Skeletal muscle tissue (tissue), 4 donors: ENCODE measurements around the gene RNF175. TPM values are rescaled to one million over a fixed set of nuclear protein-coding genes. Genes with fewer than 3 reads are reported as not detected.
A peak's percentile ranks its signal among the peaks of the same experiment; 100 is the strongest.

ENCODE experiments used
- H3K27ac ChIP-seq: one replicate; pipeline ENCODE4 v1.7.0; 2013; ENCODE audit warnings: mild to moderate bottlenecking, low read depth, low read length, inconsistent platforms
- H3K27me3 ChIP-seq, 3 donors: one replicate each; pipeline ENCODE4 v1.7.0; 2013; ENCODE audit warnings: low read length in 3 of 3; ENCODE audit not compliant: control insufficient read depth in 3 of 3, insufficient read depth in 3 of 3
- H3K36me3 ChIP-seq, 3 donors: one replicate each; pipeline ENCODE4 v1.7.0; 2013; ENCODE audit warnings: low read length in 3 of 3; ENCODE audit not compliant: control insufficient read depth in 3 of 3, insufficient read depth in 3 of 3
- H3K4me1 ChIP-seq, 3 donors: one replicate each; pipeline ENCODE4 v1.7.0; 2013; ENCODE audit warnings: low read length in 3 of 3, mild to moderate bottlenecking in 3 of 3; ENCODE audit not compliant: control insufficient read depth in 3 of 3, insufficient read depth in 3 of 3
- H3K4me3 ChIP-seq, 3 donors: one replicate each; pipeline ENCODE4 v1.7.0; 2013; ENCODE audit warnings: low read length in 3 of 3
- H3K9ac ChIP-seq, 3 donors: one replicate each; pipeline ENCODE4 v1.7.0; 2013; ENCODE audit warnings: low read length in 3 of 3, mild to moderate bottlenecking in 3 of 3, moderate library complexity in 2 of 3, low read depth in 1 of 3
- H3K9me3 ChIP-seq, 3 donors: one replicate each; pipeline ENCODE4 v1.7.0; 2013; ENCODE audit warnings: low read length in 3 of 3; ENCODE audit not compliant: control insufficient read depth in 3 of 3
- total RNA-seq: library from RNA; depleted of rRNA; stranded (reverse); fragments of >200 nt; gene quantifications from one replicate; pipeline ENCODE4 v1.2.3, GENCODE V29; 2014
- donor health status: Osteomylitis.

RNF175 gene
- total RNA-seq, 1 donor from 2014 or later = not detected

DNA sequence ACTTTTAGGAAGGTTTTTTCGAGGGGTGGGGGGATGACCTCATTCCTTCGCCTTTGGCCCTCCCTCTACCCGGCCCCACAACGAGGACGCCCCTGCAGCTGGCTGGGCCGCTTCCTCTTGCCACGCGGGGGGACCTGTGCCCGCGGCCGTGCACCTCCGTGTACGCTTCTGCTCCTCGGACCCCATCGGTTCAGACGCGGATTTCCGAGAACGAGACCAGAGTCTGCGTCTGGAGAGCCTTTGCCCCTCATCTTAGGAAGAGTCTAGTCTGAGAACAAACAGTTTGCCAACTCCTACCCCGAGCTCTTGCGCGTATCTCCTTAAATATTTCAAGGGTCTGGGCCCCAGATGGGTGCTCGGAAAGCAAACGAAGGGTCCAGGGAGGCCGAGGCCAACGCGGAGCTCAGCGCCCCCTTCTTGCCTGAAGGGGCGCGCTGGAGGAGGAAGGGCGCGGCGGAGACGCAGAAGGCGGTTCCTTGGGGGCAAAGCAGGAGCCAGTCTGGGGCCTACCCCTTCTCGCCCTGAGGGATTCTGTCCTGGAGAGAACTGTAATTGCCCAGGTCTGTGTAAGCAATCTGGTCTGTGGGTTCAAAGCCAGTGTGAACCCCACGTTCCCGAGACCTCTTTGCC lies 32.9 kb upstream of the RNF175 start:
- H3K4me3 ChIP-seq = peak overlapping the region in 2 of 3 donors; percentile 43 to 64
- no peak overlapping the region for H3K27ac ChIP-seq
- H3K9ac ChIP-seq = no peak overlapping the region
- no peaks in the 10 kb centered on the region for H3K36me3 ChIP-seq
- H3K4me1 ChIP-seq = peaks cover 11 to 24% (median 23%) of the 10 kb centered on the region in 3 donors
- peaks cover 54 to 62% (median 57%) of the 10 kb centered on the region in 3 donors for H3K27me3 ChIP-seq
- no peaks in the 10 kb centered on the region for H3K9me3 ChIP-seq

GRCh38 chr4:153791746-153792617 lies 32.2 kb upstream of the RNF175 start:
- H3K9ac ChIP-seq = no peak overlapping the region
- H3K9me3 ChIP-seq = no peaks in the 10 kb centered on the region
- H3K27ac ChIP-seq = no peak overlapping the region
- no peaks in the 10 kb centered on the region for H3K36me3 ChIP-seq
- H3K4me1 ChIP-seq = peaks cover 11 to 24% (median 23%) of the 10 kb centered on the region in 3 donors
- H3K4me3 ChIP-seq = peak overlapping the region; percentile 43 to 64 (median 54)
- peaks cover 57 to 63% (median 62%) of the 10 kb centered on the region in 3 donors for H3K27me3 ChIP-seq

- H3K9me3 ChIP-seq = no peaks in the 10 kb centered on the region
- peaks cover 62 to 70% (median 66%) of the 10 kb centered on the region in 3 donors for H3K27me3 ChIP-seq
- no peak overlapping the region for H3K9ac ChIP-seq
- no peak overlapping the region for H3K27ac ChIP-seq
- peaks cover 11 to 24% (median 23%) of the 10 kb centered on the region in 3 donors for H3K4me1 ChIP-seq
- H3K36me3 ChIP-seq = no peaks in the 10 kb centered on the region
- H3K4me3 ChIP-seq = peak overlapping the region in 2 of 3 donors; percentile 20 to 29
Observed at GRCh38 chr4:153790962-153791551, 31.2 kb upstream of the RNF175 start.

DNA sequence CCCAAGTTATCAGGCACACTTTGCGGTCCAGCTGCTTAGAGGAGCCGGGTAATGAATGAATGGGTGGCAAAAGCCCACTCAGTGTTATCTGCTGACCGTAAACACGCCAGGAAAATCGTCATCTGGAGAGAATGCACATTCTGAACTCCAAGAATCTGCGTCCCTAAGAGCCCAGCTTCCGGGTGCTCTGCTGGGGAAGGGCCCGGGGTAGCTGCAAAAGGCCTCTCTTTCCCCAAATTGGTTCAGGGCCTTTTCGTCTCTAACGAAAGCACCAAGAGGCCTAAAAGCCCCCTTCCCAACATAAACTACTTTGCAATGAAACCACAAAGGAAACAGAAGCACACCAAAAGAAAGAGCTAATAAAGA lies 30.7 kb upstream of the RNF175 start:
- H3K36me3 ChIP-seq = no peaks in the 10 kb centered on the region
- H3K4me3 ChIP-seq = no peak overlapping the region
- H3K27me3 ChIP-seq = peaks cover 62 to 74% (median 66%) of the 10 kb centered on the region in 3 donors
- peaks cover 11 to 24% (median 23%) of the 10 kb centered on the region in 3 donors for H3K4me1 ChIP-seq
- H3K9ac ChIP-seq = no peak overlapping the region
- no peak overlapping the region for H3K27ac ChIP-seq
- no peaks in the 10 kb centered on the region for H3K9me3 ChIP-seq

GRCh38 chr4:153789741-153790499 lies 30.1 kb upstream of the RNF175 start:
- Histone ChIP-seq H3K4me3 (peak overlapping the region in 2 of 3 donors; percentile 15 to 52), H3K4me1 (peaks cover 11 to 24% (median 23%) of the 10 kb centered on the region in 3 donors), H3K9ac (no peak overlapping the region), H3K27ac (no peak overlapping the region), H3K36me3 (no peaks in the 10 kb centered on the region), H3K9me3 (no peaks in the 10 kb centered on the region), H3K27me3 (peaks cover 62 to 75% (median 66%) of the 10 kb centered on the region in 3 donors)

DNA sequence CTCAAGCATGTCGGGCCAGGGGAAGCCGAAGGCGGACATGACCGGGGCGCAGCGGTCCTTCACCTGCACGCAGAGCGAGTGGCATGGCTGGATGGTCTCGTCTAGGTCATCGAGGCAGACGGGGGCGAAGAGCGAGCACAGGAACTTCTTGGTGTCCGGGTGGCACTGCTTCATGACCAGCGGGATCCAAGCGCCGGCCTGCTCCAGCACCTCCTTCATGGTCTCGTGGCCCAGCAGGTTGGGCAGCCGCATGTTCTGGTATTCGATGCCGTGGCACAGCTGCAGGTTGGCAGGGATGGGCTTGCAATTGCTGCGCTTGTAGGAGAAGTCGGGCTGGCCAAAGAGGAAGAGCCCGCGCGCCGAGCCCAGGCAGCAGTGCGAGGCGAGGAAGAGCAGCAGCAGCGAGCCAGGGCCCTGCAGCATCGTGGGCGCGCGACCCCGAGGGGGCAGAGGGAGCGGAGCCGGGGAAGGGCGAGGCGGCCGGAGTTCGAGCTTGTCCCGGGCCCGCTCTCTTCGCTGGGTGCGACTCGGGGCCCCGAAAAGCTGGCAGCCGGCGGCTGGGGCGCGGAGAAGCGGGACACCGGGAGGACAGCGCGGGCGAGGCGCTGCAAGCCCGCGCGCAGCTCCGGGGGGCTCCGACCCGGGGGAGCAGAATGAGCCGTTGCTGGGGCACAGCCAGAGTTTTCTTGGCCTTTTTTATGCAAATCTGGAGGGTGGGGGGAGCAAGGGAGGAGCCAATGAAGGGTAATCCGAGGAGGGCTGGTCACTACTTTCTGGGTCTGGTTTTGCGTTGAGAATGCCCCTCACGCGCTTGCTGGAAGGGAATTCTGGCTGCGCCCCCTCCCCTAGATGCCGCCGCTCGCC lies 28.8 kb upstream of the RNF175 start, which contains the start of gene SFRP2:
Gene SFRP2, minus strand, starts transcription at position 671 of the 864 bp plus-strand sequence. Its CDS starts 248 bp downstream, at position 423.
- Histone ChIP-seq H3K4me3 (peak within 1 kb of the TSS; percentile 52 to 60 (median 54)), H3K27ac (no peak within 1 kb of the TSS), H3K9me3 (no peaks in the 10 kb centered on the region), H3K9ac (peak within 1 kb of the TSS in 1 of 3 donors; percentile 23), H3K36me3 (no peaks in the 10 kb centered on the region), H3K4me1 (peaks cover 11 to 24% (median 23%) of the 10 kb centered on the region in 3 donors), H3K27me3 (peaks cover 64 to 76% (median 69%) of the 10 kb centered on the region in 3 donors)

DNA sequence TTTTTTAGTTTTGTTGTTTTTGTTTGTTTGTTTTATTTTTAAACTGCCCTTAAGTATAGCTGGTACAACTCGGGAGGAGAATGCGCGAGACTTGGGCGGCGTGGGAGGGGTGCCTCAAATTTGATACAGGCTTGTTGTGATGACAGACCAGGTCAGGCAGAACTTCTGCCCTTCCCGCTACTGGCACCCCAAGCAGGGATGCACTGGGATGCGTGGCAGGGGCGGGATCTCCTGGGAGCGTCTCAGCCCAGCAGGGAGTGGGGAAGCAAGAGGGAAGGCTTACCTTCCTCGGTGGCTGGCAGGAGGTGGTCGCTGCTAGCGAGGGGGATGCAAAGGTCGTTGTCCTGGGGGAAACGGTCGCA lies 28.2 kb upstream of the RNF175 start:
- peaks cover 11 to 24% (median 23%) of the 10 kb centered on the region in 3 donors for H3K4me1 ChIP-seq
- H3K9me3 ChIP-seq = no peaks in the 10 kb centered on the region
- H3K27ac ChIP-seq = no peak overlapping the region
- H3K27me3 ChIP-seq = peaks cover 61 to 72% (median 66%) of the 10 kb centered on the region in 3 donors
- H3K9ac ChIP-seq = no peak overlapping the region
- no peaks in the 10 kb centered on the region for H3K36me3 ChIP-seq
- H3K4me3 ChIP-seq = peak overlapping the region; percentile 52 to 56 (median 54)

DNA sequence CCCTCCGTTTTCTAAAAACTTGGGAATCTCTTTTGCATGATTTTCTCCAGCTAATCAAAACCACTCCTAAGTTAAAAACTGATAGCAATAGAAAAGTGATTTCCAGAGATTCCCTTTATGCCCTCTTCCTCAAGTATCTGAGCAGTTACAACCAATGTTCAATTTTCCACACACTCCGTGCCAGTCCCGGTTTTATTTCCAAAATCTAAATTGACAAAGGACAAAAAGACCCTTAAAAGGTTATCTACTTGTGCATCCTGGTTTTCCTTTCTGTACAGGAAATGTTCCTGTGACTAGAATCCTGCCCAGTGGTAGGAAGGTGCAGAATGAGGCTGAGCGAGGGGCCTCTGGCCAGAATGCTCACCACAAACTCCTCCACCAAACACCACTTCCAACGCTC lies 27.8 kb upstream of the RNF175 start:
- no peaks in the 10 kb centered on the region for H3K9me3 ChIP-seq
- no peak overlapping the region for H3K27ac ChIP-seq
- peaks cover 58 to 67% (median 62%) of the 10 kb centered on the region in 3 donors for H3K27me3 ChIP-seq
- H3K9ac ChIP-seq = no peak overlapping the region
- H3K4me3 ChIP-seq = peak overlapping the region in 1 of 3 donors; percentile 56
- no peaks in the 10 kb centered on the region for H3K36me3 ChIP-seq
- H3K4me1 ChIP-seq = peaks cover 10 to 23% (median 23%) of the 10 kb centered on the region in 3 donors
